HuH-7.5 (cell line): ENCODE measurements around the gene NAGK.
A peak's percentile ranks its signal among the peaks of the same experiment; 100 is the strongest.
"Not testable (repeated sequence)": the region's sequence is repeated elsewhere in the genome, so short reads cannot be mapped to it uniquely, and the experiment has no call there.

ENCODE experiments used
- DNase-seq: peaks from one replicate; pipeline ENCODE4 v3.0.0; 2011; ENCODE audit warnings: low spot score

The NAGK gene

DNA sequence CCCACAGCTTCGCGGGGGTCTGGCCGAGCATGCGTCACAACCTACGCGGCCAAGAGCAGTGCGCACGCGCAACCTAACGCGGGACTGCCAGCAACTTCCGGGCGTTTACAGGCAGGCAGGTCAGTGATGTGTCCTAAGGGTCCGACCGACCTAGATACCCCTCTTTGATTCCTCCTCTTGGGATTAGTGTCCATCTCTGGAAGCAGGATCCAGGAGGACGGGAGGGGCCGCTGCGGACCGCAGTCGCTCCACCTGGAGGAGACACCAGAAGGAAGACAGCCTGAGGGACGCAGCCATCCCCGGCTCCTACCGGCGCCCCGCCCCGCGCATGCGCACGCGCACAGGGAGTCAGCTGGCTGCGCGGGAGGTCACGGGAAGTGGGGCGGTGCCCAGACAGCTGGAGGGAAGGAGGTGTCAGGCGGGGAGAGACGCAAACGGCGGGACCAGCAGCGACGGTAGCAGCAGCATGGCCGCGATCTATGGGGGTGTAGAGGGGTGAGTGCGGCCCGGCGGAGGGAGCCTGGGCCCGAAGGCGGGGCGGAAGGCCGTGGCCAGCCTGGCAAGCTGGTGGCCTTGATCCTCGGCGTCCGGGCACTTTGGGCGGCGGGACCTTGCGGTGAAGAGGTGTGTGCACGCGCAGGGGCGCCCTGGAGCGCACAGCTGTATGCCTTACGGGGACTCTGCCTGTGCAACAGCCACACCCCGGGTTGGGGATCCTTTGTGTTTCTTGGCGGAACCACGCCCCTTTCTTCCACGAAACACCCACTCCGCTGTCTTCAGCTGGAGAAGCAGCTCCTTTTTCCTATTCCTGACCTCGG lies at the start of gene NAGK:
NAGK (plus strand) TSS at position 431 of the 818 bp plus-strand sequence; CDS start at position 467, 36 bp downstream.
- peak; percentile 95 for DNase-seq

DNA sequence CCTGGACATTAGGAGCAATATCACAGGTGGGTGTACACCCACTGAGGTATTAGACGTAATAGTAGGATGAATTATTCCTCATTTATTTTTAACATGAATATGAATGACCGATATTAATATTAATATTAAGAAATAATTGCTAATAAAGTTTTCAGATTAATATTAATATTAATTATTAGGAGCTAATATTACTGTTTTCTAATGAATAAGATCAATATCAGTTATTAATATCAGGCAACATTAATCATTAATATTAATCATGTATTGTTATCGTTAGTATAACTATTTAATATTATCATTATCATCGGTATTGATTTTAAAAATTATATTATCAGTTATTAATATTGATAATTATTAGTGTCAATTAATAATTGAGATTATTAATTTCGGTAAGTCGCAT lies 48.5 kb upstream of the NAGK start:
- not testable (repeated sequence) for DNase-seq

DNA sequence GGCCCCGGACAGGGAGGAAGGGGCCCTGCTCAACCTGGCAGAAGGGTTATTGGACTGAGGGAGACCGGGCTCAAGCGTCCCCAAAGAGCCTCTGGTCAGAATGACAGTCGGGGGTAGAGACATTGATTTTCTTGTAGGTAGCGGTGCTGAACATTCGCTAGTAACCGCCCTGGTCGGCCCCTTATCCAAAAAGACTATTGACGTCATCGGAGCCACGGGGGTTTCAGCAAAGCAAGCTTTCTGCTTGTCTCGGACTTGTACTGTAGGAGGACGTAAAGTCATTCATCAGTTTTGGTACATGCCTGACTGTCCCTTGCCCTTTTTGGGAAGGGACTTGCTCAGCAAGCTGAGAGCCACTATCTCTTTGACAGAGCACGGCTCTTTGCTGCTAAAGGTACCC lies 47.1 kb upstream of the NAGK start:
- DNase-seq = not testable (repeated sequence)

DNA sequence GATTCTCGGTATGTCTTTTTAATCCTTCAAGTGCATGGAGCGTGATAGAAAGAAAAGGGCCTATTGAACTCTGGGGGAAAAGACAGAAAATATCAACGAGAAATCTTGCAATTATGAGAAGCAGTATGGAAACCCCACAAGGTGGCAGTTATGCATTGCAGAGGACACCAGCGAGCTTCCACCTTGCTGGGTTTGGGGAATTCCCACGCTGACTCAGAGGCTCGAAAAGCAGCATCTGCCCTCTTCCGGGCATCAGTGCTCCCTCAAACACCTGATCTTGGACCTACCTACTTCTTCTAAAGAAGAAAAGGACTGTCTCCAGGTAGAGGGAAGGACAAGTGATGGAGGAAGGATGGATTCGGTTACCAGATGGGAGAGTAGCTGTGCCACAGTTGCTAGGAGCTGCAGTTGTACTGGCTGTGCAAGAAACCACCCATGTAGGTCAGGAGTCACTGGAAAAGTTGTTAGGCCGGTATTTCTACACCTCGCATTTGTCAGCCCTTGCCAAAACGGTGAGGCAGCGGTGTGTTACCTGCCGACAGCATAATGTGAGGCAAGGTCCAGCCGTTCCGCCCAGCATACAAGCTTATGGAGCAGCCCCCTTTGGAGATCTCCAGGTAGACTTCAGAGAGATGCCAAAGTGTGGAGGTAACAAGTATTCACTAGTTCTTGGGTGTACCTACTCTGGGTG lies 44.8 kb upstream of the NAGK start:
- DNase-seq = not testable (repeated sequence)

DNA sequence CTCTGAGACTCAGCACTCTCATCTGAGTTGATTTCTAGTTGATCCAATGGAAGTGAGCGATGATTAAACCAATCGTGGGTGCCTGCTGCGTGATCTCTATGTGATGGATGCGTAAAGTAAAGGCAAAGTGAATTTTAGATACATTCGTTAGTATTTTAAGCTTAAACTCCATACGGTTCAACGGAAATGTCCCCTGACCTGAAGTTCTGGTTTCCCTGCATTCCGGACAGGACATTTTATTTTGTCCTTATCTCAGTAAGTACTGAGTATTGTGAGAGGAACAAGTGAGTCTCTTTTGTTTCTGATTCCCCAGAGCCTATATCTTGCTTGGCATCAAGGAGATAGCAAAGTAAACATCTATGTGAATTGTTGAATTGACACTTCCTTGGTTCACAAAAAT lies 32.2 kb upstream of the NAGK start:
- not testable (repeated sequence) for DNase-seq

DNA sequence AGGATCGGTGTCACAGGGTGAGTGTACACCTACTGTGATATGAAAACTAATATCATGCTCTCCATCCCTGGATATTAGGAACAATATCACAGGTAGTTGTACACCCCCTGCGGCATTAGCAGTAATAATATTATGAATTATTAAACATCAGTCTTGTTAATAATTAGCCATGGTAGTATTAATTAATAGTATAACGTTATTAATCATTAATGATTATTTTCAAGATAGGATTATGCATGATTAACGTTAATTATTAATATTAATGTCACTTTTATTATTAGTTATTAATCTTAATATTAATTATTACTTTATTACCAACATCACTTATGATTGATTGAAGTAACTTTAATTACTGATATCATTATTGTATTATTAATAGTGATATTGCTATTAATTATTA lies 26.2 kb upstream of the NAGK start:
- DNase-seq = no peak

DNA sequence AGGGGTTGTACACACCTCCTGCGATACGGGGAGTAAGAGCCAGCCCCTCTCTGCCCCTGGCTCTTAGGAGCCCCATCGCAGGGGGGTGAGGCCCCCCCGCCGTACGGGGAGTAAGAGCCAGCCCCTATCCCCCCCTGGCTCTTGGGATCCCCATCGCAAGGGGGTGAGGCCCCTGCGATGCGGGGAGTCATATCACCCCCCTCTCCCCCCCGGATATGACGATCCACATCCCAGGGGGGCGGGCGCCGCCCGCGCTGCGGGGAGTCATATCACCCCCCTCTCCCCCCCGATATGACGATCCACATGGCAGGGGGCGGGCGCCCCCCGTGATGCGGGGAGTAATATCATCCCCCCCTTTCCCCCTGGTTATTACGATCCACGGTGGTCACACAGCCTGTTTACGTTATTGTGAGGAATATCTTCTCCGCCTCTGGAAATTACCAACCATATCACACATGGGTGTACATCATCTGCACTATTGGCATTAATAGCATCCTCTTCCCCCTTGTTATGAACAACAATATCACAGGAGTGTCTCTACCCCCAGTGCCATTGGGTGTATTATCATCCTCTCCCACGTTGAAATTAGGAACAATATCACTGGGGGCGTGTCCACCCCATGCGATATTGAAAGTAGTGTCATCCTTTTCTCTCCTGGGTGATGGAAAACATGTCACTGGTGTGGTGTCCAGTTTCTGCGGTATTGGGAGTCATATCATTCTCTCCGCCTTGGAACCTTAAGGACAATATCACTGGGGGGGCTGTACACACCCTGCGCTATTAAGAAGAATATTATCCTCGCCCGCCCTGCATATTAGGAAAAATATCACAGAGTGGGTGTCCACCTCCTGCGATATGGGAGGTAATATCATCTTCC lies 24.7 kb upstream of the NAGK start:
- no peak for DNase-seq

DNA sequence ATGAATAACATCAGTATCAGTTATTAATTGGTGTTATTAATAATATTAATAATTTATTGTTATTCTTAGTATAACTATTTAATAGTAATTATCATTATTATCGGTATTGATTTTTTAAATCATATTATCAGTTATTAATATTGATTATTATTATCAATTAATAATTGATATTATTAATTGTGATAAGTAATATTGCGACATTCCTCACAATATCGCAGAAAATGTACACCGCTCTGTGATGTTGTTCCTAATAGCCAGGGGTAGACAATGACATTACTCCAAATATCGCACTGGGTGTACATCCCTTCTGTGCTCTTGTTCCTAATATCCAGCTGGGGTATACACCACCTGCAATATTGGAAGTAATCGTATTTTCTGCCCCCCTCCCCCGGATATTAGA lies 23.3 kb upstream of the NAGK start:
- DNase-seq = no peak

DNA sequence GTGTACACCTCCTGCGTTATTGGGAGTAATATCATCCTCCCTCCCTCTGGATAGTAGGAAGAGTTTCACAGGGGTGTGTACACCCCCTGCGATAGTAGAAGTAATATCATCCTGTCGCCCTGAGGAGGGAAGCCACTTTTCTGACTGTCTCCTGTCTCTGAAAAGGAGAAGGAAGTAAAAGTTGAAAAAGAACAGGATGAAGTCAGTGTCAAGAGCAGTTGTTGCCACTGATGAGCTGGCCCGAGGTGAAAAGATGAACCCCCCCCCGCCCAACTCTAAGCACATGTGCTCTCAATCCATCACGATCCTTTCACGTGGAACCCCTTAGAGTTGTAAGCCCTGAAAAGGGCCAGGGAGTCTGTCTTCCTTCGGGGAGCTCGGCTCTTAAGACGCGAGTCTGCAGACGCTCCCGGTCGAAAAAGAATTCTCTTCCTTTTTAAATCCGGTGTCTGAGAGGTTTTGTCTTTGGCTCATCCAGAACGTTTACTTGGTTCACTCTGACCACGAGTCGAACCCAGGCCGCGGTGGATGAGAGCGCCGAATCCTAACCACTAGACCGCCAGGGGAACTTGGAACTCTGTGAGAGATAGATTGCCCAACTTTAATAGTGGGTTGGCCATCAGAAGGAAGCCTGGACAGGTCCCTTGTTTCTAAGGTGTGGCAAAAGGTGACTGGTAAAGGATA lies 22.4 kb upstream of the NAGK start:
- DNase-seq = no peak

DNA sequence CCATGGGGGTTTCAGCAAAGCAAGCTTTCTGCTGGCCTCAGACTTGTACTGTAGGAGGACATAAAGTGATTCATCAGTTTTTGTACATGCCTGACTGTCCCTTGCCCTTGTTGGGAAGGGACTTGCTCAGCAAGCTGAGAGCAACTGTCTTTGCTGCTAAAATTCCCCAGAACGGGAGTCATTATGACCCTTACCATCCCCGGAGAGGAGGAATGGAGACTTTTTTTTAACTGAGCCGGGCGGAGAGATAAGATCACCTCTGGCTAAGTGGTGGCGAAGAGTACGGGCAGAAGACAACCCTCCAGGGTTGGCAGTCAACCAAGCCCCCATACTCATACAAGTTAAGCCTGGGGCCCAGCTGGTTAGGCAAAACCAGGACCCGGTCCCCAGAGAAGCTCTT lies 20.4 kb upstream of the NAGK start:
- DNase-seq = no peak

DNA sequence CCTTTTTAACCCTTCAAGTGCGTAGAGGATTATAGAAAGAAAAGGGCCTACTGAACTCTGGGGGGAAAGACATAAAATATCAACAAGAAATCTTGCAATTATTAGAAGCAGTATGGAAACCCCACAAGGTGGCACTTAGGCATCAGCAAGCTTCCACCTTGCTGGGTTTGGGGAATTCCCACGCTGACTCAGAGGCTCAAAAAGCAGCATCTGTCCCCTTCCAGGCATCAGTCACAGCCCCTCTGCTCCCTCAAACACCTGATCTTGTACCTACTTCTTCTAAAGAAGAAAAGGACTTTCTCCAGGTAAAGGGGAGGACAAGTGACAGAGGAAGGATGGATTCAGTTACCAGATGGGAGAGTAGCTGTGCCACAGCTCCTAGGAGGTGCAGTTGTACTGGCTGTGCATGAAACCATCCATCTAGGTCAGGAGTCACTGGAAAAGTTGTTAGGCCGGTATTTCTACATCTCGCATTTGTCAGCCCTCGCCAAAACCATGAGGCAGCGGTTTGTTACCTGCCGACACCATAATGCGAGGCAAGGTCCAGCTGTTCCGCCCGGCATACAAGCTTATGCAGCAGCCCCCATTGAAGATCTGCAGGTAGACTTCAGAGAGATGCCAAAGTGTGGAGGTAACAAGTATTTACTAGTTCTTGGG lies 18.6 kb upstream of the NAGK start:
- DNase-seq = not testable (repeated sequence)

DNA sequence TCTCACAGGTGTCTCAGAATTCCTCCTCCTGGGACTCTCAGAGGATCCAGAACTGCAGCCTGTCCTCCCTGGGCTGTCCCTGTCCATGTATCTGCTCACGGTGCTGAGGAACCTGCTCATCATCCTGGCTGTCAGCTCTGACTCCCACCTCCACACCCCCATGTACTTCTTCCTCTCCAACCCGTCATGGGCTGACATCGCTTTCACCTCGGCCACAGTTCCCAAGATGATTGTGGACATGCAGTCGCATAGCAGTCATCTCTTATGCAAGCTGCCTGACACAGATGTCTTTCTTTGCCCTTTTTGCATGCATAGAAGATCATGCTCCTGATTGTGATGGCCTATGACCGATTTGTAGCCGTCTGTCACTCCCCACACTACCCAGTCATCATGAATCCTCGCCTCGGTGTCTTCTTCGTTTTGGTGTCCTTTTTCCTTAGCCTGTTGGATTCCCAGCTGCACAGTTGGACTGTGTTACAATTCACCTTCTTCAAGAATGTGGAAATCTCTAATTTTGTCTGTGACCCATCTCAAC lies 13.2 kb upstream of the NAGK start:
- DNase-seq = not testable (repeated sequence)

DNA sequence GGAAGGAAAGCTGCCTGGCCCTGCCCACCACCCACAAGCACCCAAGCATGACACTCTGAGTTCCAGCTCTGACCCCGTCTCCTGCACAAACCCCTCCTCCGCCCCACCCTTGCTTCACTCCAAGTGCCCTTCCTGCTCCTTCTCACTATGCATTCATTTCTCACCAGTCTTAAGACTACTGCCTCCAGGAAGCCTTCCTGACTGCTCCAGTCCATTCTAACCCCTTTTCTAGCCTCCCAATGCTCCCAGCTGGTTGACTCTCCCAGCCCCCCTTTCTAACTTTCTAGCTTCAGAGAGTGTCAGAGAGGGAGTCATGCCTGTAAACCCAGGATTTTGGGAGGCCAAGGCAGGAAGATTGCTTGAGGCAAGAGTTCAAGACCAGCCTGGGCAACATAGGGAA lies 8.2 kb upstream of the NAGK start:
- DNase-seq = no peak

DNA sequence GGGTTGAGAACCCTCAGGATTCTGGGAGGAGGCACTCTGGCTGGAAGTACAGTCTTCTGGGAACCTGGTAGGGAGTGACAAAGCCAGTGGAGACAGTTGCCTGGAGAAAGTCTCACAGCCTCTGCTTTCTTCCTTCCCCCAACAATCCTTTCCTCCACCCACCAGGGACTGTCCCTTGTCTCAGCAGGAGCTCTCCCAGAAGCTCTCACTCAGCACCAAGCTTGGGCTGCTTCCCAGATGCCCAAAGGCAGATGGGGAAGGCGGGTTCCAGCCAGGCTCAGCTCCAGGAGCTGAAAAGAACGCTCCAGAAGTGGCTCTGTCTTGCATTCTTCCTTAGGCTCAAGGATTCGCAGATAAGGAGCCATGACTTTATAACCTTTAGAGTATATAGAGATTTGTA lies 7.6 kb upstream of the NAGK start:
- DNase-seq = no peak

DNA sequence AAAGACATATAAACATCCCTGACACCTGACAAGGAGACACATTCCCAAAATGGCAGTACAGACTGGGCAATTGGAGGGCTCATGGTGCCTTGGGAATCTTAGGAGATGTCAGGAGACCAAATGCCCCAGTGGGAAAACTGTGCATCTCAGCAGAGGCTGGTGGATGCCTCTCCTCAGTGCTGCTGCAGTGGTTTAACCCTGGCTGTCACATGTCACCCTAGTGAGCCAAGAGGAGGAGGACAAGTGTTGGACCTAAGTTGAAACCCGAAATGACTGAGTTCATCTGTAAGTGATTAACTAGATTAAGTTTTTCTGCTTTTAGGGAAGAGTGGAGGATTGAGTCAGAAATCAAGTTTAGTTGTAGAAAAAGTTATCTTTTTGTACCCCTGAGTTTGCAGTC lies 5.2 kb upstream of the NAGK start:
- no peak for DNase-seq

DNA sequence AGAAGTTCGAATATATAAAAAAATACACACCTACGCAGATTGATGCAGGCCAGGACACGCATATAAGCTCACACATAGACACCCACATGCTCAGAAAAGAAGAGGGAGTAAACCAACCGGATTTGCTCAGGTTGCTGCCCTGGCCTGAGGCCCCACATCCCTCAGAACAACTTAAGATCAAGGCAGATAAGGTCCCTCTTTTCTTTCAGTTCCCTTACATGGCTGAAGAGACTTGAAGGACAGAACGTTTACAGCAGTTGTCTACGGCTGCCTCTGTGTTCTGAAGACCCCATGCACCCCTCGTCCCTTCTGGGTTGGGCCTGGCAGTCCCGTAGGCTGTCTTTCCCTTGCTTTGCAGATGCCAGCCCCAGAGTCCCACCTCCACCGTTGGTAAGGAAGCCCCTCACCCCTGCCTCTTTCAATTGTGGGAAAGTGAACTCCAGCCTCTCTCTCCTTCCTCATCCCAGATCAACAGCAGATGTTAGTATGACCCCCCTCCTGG lies 4.3 kb upstream of the NAGK start:
- DNase-seq = no peak

DNA sequence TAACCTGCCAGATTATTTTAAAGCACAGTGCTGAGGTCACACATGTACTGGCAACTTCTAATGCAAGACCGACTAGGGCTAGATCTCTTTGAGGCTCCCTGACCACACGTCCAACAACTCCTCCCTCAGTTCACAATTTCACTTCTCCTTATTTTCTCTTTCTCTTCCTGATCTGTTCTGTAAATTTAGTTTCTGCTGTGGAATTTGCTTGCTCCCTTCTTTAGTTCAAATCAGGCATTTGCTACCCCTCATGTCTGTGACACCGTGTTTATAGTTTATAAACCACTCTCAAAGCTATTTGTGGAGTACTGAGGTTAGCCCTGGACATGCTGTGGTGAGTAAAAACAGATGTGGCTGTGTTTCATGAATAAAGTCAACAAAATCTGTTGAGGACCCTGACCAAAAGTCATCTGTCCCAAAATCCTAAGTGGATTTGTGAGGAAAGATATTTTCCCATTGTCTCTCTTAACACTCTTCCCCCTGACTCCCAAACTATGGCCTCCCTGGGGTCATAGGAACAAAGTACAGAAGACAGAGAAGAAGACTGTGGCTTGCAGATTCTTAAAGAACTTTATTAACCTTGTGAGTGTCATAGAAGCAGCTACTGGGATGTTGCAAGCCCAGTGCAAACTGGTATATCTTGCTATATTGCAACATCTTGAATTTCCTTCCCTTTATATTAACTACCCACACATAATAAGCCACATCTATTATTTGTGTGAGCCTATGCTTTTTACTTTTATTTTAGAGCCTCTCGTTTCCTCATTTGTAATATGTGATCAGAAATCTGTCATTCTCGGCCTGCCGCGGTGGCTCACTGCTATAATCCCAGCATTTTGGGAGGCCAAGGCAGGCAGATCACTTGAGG lies 3.5 kb upstream of the NAGK start:
- no peak for DNase-seq

DNA sequence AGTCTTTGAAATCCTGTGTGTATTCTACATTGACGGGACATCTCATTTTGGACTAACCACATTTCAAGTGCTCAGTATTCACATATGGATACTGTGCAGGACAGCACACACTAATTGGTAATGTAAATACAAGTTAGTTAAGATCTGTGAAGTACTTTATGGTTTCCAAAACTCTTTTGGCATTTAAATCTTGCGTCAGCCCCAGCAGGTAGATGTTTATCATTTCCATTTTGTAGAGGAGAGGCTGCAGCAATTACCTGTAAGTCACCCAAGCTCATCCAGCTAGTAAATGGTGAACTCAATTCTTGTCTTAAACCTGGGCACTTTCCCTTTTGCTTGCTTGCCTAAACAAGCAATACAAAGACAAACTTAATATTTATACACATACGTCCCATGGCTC lies 1.6 kb upstream of the NAGK start:
- DNase-seq = no peak

DNA sequence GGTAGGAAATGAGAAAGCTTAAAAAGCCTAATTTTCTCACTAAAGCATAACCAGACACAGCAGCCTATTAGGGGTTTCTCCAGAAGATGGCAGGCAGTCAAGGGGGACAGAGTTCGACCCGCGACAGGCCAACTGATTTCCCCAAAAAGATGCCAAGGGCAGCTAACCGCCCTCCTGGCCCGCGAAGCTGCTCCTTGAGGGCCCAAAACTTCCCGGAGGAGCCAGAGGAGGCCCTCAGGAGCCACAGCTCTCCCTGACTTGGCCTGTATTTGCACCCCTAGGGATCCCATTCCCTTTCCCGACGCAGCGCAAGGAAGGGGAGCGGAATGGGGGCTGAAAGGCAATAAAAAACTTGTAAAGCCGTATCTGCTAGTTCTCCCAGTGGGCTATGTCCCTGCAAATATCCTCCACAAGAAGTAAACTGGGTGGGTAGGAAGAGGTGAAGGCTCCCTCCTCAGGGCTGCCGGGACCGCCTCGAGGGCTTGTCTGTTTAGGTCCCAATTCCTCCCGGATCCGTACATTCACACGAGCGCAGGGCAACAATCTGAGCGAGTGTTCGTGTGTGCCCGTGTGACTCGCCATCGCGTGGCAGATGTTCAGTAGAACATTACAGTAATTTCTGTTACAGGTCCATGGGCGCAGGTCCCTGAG lies 756 bp upstream of the NAGK start:
- no peak for DNase-seq
